PC-9 (cell line): ENCODE measurements around the gene RAB7B.
"Not testable (repeated sequence)": the region's sequence is repeated elsewhere in the genome, so short reads cannot be mapped to it uniquely, and the experiment has no call there.

ENCODE experiments used
- CTCF ChIP-seq: fragments of 200-600 bp; sonication (generic); conservative IDR thresholded peaks from 2 replicates; pipeline ENCODE4 v1.6.1; 2017; ENCODE audit warnings: mixed run types, antibody characterized with exemption, mild to moderate bottlenecking, moderate library complexity
- EZH2 ChIP-seq: fragments of 200-600 bp; sonication (generic); IDR thresholded peaks from 2 replicates; pipeline ENCODE4 v1.8.0; 2017; ENCODE audit warnings: antibody characterized with exemption, low read depth

- TF ChIP-seq CTCF, EZH2: not testable (repeated sequence)
These were observed 49.2 kb upstream of the RAB7B start for GRCh38 chr1:206052231-206052865.
